ENCODE results near the gene CAV1.

DNA sequence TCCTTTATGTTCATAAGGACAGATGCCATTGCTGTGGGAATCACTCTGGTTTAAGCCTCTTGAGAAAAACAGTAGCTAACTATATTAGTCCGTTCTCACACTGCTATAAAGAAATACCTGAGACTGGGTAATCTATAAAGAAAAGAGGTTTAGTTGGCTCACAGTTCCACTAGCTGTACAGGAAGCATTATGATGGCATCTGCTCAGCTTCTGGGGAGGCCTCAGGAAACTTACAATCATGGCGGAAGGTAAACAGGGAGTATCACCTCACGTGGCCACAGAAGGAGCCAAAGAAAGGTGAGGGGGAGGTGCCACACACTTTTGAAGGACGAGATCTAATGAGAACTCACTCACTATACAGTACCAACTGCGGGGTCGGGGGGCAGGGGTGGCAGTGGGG lies 28.2 kb upstream of the CAV1 start:
- TF ChIP-seq POLR2A (IDR thresholded peaks at IDR 0.05; ENCODE audit: low read depth, low read length) (no peak), TAF1 (IDR thresholded peaks at IDR 0.05; ENCODE audit: low read depth, low read length) (no peak), POLR2AphosphoS5 (IDR thresholded peaks at IDR 0.05; ENCODE audit: low read depth, low read length) (no peak)

Measured in GM12891 (cell line).